HG03135 (cell line): Measurements from ENCODE around the gene MAPK8IP2.

Experiments
- ATAC-seq: cut with Tn5 transposase; IDR thresholded peaks from one replicate; pipeline ENCODE4 v1.9.1; 2021; ENCODE audit warnings: mild to moderate bottlenecking, moderate library complexity; ENCODE audit not compliant: unreplicated experiment

Gene MAPK8IP2

GRCh38 chr22:50575426-50575941 is 25.1 kb upstream of the MAPK8IP2 start:
- ATAC-seq: no peak

GRCh38 chr22:50576070-50576469 is 24.5 kb upstream of the MAPK8IP2 start:
- ATAC-seq: no peak

GRCh38 chr22:50576806-50577696 is 23.5 kb upstream of the MAPK8IP2 start:
- no peak for ATAC-seq

- ATAC-seq: no peak
These were observed 23.0 kb upstream of the MAPK8IP2 start for GRCh38 chr22:50577697-50577986.

GRCh38 chr22:50577987-50578775 is 22.4 kb upstream of the MAPK8IP2 start, which contains the start of gene CPT1B:
Gene CPT1B (minus strand): TSS chr22:50578427. CDS start chr22:50577915, 512 bp downstream.
- ATAC-seq: no peak

- ATAC-seq: no peak
These were observed 21.8 kb upstream of the MAPK8IP2 start for GRCh38 chr22:50578776-50579310.

GRCh38 chr22:50579752-50580151 is 20.8 kb upstream of the MAPK8IP2 start:
- ATAC-seq: no peak

GRCh38 chr22:50581031-50581949 is 19.3 kb upstream of the MAPK8IP2 start:
- ATAC-seq: no peak

GRCh38 chr22:50581950-50582492 is 18.6 kb upstream of the MAPK8IP2 start:
- ATAC-seq: no peak

GRCh38 chr22:50582493-50583293 is 17.9 kb upstream of the MAPK8IP2 start, which contains the start of gene CHKB:
Gene CHKB (minus strand): TSS chr22:50582849. CDS start chr22:50582781, 68 bp downstream.
- peak; percentile 93 for ATAC-seq

GRCh38 chr22:50583294-50583861 is 17.2 kb upstream of the MAPK8IP2 start:
- peak; percentile 13 for ATAC-seq

- no peak for ATAC-seq
These were observed 16.2 kb upstream of the MAPK8IP2 start for GRCh38 chr22:50584106-50585096.

- no peak for ATAC-seq
These were observed 15.4 kb upstream of the MAPK8IP2 start for GRCh38 chr22:50585238-50585637.

- ATAC-seq: no peak
These were observed 14.8 kb upstream of the MAPK8IP2 start for GRCh38 chr22:50585781-50586180.

GRCh38 chr22:50586416-50586815 is 14.2 kb upstream of the MAPK8IP2 start:
- no peak for ATAC-seq

- ATAC-seq: no peak
These were observed 13.2 kb upstream of the MAPK8IP2 start for GRCh38 chr22:50587407-50587806.

GRCh38 chr22:50595189-50595588 is 5.4 kb upstream of the MAPK8IP2 start:
- ATAC-seq: no peak

GRCh38 chr22:50597097-50597496 is 3.5 kb upstream of the MAPK8IP2 start:
- ATAC-seq: no peak
